HepG2 (cell line): ENCODE measurements around the gene MZF1. TPM values are rescaled to one million over a fixed set of nuclear protein-coding genes. Genes with fewer than 3 reads are reported as not detected.

ENCODE experiments used
- AGO2 ChIP-seq: fragments of 200-400 bp; formaldehyde crosslinking; optimal IDR thresholded peaks from 2 replicates; pipeline ENCODE3; 2017; ENCODE audit warnings: mild to moderate bottlenecking, low read depth, low read length, moderate library complexity
- ATRX ChIP-seq: sonication (generic); formaldehyde crosslinking; IDR thresholded peaks from 2 replicates; pipeline ENCODE4 v1.4.0; 2020; ENCODE audit warnings: missing genetic modification reagents, borderline replicate concordance
- CREB1 ChIP-seq, 2 experiments: fragments of 450-650 bp in 1 of 2; IDR thresholded peaks; 2 replicates each; pipeline ENCODE4 v1.6.1; 2016 to 2017; ENCODE audit warnings: control low read depth in 1 of 2, mild to moderate bottlenecking in 1 of 2, missing compliant biosample characterization in 1 of 2, missing genetic modification characterization in 1 of 2
- CREB3 ChIP-seq: sonication (generic); formaldehyde crosslinking; IDR thresholded peaks from 2 replicates; pipeline ENCODE4 v1.5.0; 2020; ENCODE audit warnings: missing genetic modification reagents
- DNMT3B ChIP-seq: conservative IDR thresholded peaks from 2 replicates; pipeline ENCODE4 v1.6.1; 2016; ENCODE audit warnings: missing biosample characterization, control low read depth
- EZH2 ChIP-seq: conservative IDR thresholded peaks from 2 replicates; pipeline ENCODE4 v1.6.1; 2012; ENCODE audit warnings: mild to moderate bottlenecking, low read depth, low read length, moderate library complexity
- HNRNPLL ChIP-seq: fragments of 200-400 bp; formaldehyde crosslinking; IDR thresholded peaks from 2 replicates; pipeline ENCODE4 v1.6.1; 2017; ENCODE audit warnings: mild to moderate bottlenecking, low read depth, low read length; ENCODE audit not compliant: poor library complexity, severe bottlenecking
- HOMEZ ChIP-seq: IDR thresholded peaks from 2 replicates; pipeline ENCODE4 v1.6.1; 2016; ENCODE audit warnings: low read depth
- PAWR ChIP-seq: sonication (generic); formaldehyde crosslinking; IDR thresholded peaks from 2 replicates; pipeline ENCODE4 v1.4.0; 2020; ENCODE audit warnings: missing genetic modification reagents, mild to moderate bottlenecking, borderline replicate concordance
- RBM22 ChIP-seq: fragments of 200-400 bp; formaldehyde crosslinking; optimal IDR thresholded peaks from 2 replicates; pipeline ENCODE3; 2017; ENCODE audit warnings: mild to moderate bottlenecking, low read length, moderate library complexity
- SETDB1 ChIP-seq: sonication (generic); formaldehyde crosslinking; IDR thresholded peaks from 2 replicates; pipeline ENCODE4 v1.5.1; 2020; ENCODE audit warnings: missing genetic modification reagents, mild to moderate bottlenecking, borderline replicate concordance
- SKI ChIP-seq: fragments of 450-650 bp; IDR thresholded peaks from one replicate; pipeline ENCODE4 v1.6.1; 2018; ENCODE audit warnings: mild to moderate bottlenecking; ENCODE audit not compliant: partially characterized antibody
- SOX6 ChIP-seq, 2 experiments: fragments of 450-650 bp in 1 of 2; sonication (generic) in 1 of 2; formaldehyde crosslinking in 1 of 2; IDR thresholded peaks; 2 replicates each; pipeline versions ENCODE4 v1.4.0 to v1.6.1; 2017 to 2020; ENCODE audit warnings: antibody characterized with exemption in 1 of 2, mild to moderate bottlenecking in 1 of 2, missing genetic modification reagents in 1 of 2
- TARDBP ChIP-seq: sonication (generic); formaldehyde crosslinking; IDR thresholded peaks from 2 replicates; pipeline ENCODE4 v1.8.0; 2022; ENCODE audit warnings: mild to moderate bottlenecking, missing genetic modification reagents
- TBL1XR1 ChIP-seq: fragments of 150-350 bp; IDR thresholded peaks from 2 replicates; pipeline ENCODE4 v1.6.1; 2014; ENCODE audit warnings: borderline replicate concordance, low read length; ENCODE audit not compliant: partially characterized antibody
- TBX3 ChIP-seq: fragments of 450-650 bp; IDR thresholded peaks from 2 replicates; pipeline ENCODE4 v1.6.1; 2017; ENCODE audit warnings: antibody characterized with exemption, mild to moderate bottlenecking, inconsistent platforms, borderline replicate concordance
- TCF7L2 ChIP-seq: IDR thresholded peaks from 2 replicates; pipeline ENCODE4 v1.6.1; 2011; ENCODE audit warnings: mild to moderate bottlenecking, low read depth, low read length, moderate library complexity
- TGIF2 ChIP-seq: IDR thresholded peaks from 2 replicates; pipeline ENCODE4 v1.6.1; 2016; ENCODE audit warnings: control low read depth, missing compliant biosample characterization
- ZBTB34 ChIP-seq: sonication (generic); formaldehyde crosslinking; IDR thresholded peaks from 2 replicates; pipeline ENCODE4 v1.8.0; 2022; ENCODE audit warnings: mild to moderate bottlenecking, missing genetic modification reagents
- ZC3H13 ChIP-seq: sonication (generic); formaldehyde crosslinking; IDR thresholded peaks from 2 replicates; pipeline ENCODE4 v1.8.1; 2023; ENCODE audit warnings: mild to moderate bottlenecking, missing genetic modification reagents, moderate library complexity
- ZFYVE20 ChIP-seq: sonication (generic); formaldehyde crosslinking; IDR thresholded peaks from 2 replicates; pipeline ENCODE4 v1.8.0; 2023; ENCODE audit warnings: low read depth, mild to moderate bottlenecking, moderate library complexity, missing genetic modification reagents, borderline replicate concordance
- ZNF317 ChIP-seq: sonication (generic); formaldehyde crosslinking; IDR thresholded peaks from 2 replicates; pipeline ENCODE4 v1.5.0; 2020; ENCODE audit warnings: mild to moderate bottlenecking, missing genetic modification reagents
- ZNF556 ChIP-seq: sonication (generic); formaldehyde crosslinking; IDR thresholded peaks from 2 replicates; pipeline ENCODE4 v1.4.0; 2020; ENCODE audit warnings: mild to moderate bottlenecking, missing genetic modification reagents, borderline replicate concordance
- ZNF644 ChIP-seq: IDR thresholded peaks from 2 replicates; pipeline ENCODE4 v1.6.1; 2016; ENCODE audit warnings: low read depth
- ZNF737 ChIP-seq: sonication (generic); formaldehyde crosslinking; IDR thresholded peaks from 2 replicates; pipeline ENCODE4 v1.5.0; 2020; ENCODE audit warnings: missing genetic modification reagents, mild to moderate bottlenecking, borderline replicate concordance
- ZSCAN31 ChIP-seq: sonication (generic); formaldehyde crosslinking; IDR thresholded peaks from 2 replicates; pipeline ENCODE4 v1.5.0; 2020; ENCODE audit warnings: low read depth, mild to moderate bottlenecking, missing genetic modification reagents
- polyA plus RNA-seq, 8 experiments: library from polyadenylated mRNA; depleted of rRNA in 3 of 8; stranded (reverse) in 7 of 8; unstranded in 1 of 8; fragments of >200 nt; fragmentation: Illumina TruSeq in 4 of 8; extraction: Trizol in 4 of 8; gene quantifications; 2 replicates each; pipeline versions ENCODE4 v1.2.1 to v1.2.3, GENCODE V29; 2011 to 2016; ENCODE audit warnings: low read depth in 4 of 8, missing spikeins in 1 of 8, mixed read lengths in 1 of 8; ENCODE audit not compliant: insufficient read depth in 1 of 8
- total RNA-seq, 5 experiments: library from RNA; depleted of rRNA; stranded (reverse); fragments of >200 nt; fragmentation: Illumina TruSeq; extraction: Trizol; gene quantifications; 2 replicates each; pipeline ENCODE4 v1.2.3, GENCODE V29; 2016; ENCODE audit warnings: low read depth in 1 of 5

The MZF1 gene
- total and polyA plus RNA-seq, 2 of the 13 experiments (the other 11 are each of a cell fraction or from before 2014, with no cell fraction given): 3.1 to 8.1 TPM

GRCh38 chr19:58554494-58555368 is 18.4 kb downstream of the MZF1 start, which contains the start of gene CHMP2A (continued):
- TF ChIP-seq SOX6 (IDR thresholded peaks at IDR 0.05): no peak
- TF ChIP-seq SOX6 (CRISPR knock-in tag; IDR thresholded peaks at IDR 0.05): no peak; the same call in 1 of the 2 replicates
- TF ChIP-seq PAWR: no peak
- TF ChIP-seq TBL1XR1: no peak
- TF ChIP-seq TBX3: no peak
- no peak for TF ChIP-seq TGIF2 (CRISPR knock-in tag)
- TF ChIP-seq HNRNPLL: peak; percentile 76
- TF ChIP-seq CREB3 (CRISPR knock-in tag): no peak
- no peak for TF ChIP-seq RBM22
- TF ChIP-seq ZNF737: no peak
- no peak for TF ChIP-seq ZBTB34 (CRISPR knock-in tag)
- no peak for TF ChIP-seq HOMEZ (CRISPR knock-in tag)
- TF ChIP-seq SETDB1 (CRISPR knock-in tag): no peak
- peak; percentile 23 for TF ChIP-seq SKI
- no peak for TF ChIP-seq ZNF644 (CRISPR knock-in tag)
- no peak for TF ChIP-seq ZNF317
- TF ChIP-seq TCF7L2: no peak
- TF ChIP-seq EZH2: no peak
- no peak for TF ChIP-seq TARDBP (CRISPR knock-in tag)
- TF ChIP-seq ZC3H13 (CRISPR knock-in tag): peak; percentile 86
- no peak for TF ChIP-seq ZNF556 (CRISPR knock-in tag)
- no peak for TF ChIP-seq DNMT3B (CRISPR knock-in tag)
- no peak for TF ChIP-seq ATRX (CRISPR knock-in tag)
- TF ChIP-seq AGO2: peak; percentile 99
- TF ChIP-seq ZFYVE20 (CRISPR knock-in tag): no peak
- peak; percentile 93 for TF ChIP-seq CREB1 (IDR thresholded peaks at IDR 0.05)
- TF ChIP-seq CREB1 (CRISPR knock-in tag; IDR thresholded peaks at IDR 0.05): peak; percentile 90
- no peak for TF ChIP-seq ZSCAN31 (CRISPR knock-in tag)
